Naive B cell (primary cell): ENCODE measurements around the gene PHACTR4. TPM values are rescaled to one million over a fixed set of nuclear protein-coding genes. Genes with fewer than 3 reads are reported as not detected.
A peak's percentile ranks its signal among the peaks of the same experiment; 100 is the strongest.
"Not testable (repeated sequence)": the region's sequence is repeated elsewhere in the genome, so short reads cannot be mapped to it uniquely, and the experiment has no call there.

Experiments
- ATAC-seq, 2 donors: fragments of 150-1000 bp; cut with Tn5 transposase; 2 replicates each; pipeline ENCODE4 v1.10.0; 2021; ENCODE audit warnings: low read depth in 2 of 2, mild to moderate bottlenecking in 2 of 2, moderate library complexity in 2 of 2
- DNase-seq: peaks from one replicate; pipeline ENCODE4 v3.0.0; 2022
- H3K27ac Mint-ChIP-seq, 6 donors: one replicate each; pipeline ENCODE4 v1.8.0; 2020 to 2022; ENCODE audit warnings: mild to moderate bottlenecking in 6 of 6, mixed read lengths in 6 of 6, moderate library complexity in 5 of 6, inconsistent platforms in 2 of 6
- H3K27me3 Mint-ChIP-seq, 3 donors: one replicate each; pipeline ENCODE4 v1.8.0; 2021 to 2022; ENCODE audit warnings: mixed read lengths in 3 of 3, mild to moderate bottlenecking in 1 of 3
- H3K36me3 Mint-ChIP-seq, 2 donors: one replicate each; pipeline ENCODE4 v1.8.0; 2020 to 2022; ENCODE audit warnings: mixed read lengths in 2 of 2, inconsistent platforms in 1 of 2, mild to moderate bottlenecking in 1 of 2
- H3K4me1 Mint-ChIP-seq, 3 donors: one replicate each; pipeline ENCODE4 v1.8.0; 2020 to 2022; ENCODE audit warnings: mixed read lengths in 3 of 3, inconsistent platforms in 1 of 3, mild to moderate bottlenecking in 1 of 3, moderate library complexity in 1 of 3
- H3K4me3 Mint-ChIP-seq, 8 donors: one replicate each; pipeline ENCODE4 v1.8.0; 2020 to 2022; ENCODE audit warnings: mild to moderate bottlenecking in 8 of 8, mixed read lengths in 8 of 8, moderate library complexity in 8 of 8, inconsistent platforms in 2 of 8
- H3K9me3 Mint-ChIP-seq, 7 donors: one replicate each; pipeline ENCODE4 v1.8.0; 2020 to 2022; ENCODE audit warnings: mixed read lengths in 7 of 7, mild to moderate bottlenecking in 5 of 7, inconsistent platforms in 2 of 7, moderate library complexity in 1 of 7
- polyA plus RNA-seq, 6 donors: library from polyadenylated mRNA; unstranded; fragments of 300-500 nt; fragmentation: Illumina TruSeq; gene quantifications; one replicate each; pipeline ENCODE4 v1.2.3, GENCODE V29; 2021; ENCODE audit warnings: low read depth in 6 of 6

The PHACTR4 gene
- polyA plus RNA-seq, 6 donors from 2014 or later, result 6.9 to 23.0 (median 9.5) TPM; not detected in 1

DNA sequence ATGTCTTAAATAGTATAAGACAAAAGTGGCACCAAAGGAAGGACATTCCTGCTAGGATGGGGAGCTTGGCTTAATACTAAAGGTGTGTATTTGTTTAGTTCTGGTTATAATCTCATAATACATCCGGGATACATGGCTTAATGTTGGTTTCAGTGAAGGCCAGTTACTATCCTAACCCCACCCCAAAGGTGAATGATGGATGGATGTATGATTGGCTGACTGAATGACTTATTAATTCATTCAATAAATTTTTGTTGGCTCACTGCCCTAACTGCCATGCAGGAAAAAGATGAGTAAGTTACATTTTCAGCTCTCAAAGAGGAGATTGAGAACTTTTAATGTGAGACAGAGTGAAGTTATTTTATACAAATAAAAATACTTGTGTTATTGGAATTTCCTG, 52.2 kb downstream of the PHACTR4 start:
- no peak for ATAC-seq
- H3K9me3 Mint-ChIP-seq, result no peaks in the 10 kb centered on the region

DNA sequence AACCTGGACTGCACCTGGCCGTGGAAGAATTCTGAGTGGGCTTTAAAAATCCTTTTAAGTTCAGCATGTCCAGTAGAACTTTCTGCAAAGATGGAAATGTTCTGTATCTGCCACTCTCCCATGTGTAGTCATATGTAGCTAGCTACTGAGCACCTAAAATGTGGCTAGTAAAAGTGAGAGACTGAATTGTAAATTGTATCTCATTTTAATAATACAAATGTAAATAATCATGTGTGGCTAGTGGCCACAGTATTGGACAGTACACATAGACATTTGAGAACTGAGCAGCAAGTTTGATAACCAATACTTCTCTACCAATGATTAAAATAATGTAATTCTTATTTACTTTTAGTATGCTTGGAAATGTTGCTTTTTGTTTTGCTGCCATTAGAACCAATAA, 57.3 kb downstream of the PHACTR4 start:
- Mint-ChIP-seq H3K27ac (peak overlapping the region in 1 of 6 donors; percentile 19), H3K9me3 (no peaks in the 10 kb centered on the region), H3K4me1 (peaks cover 11 to 19% (median 17%) of the 10 kb centered on the region in 3 donors), H3K27me3 (no peaks in the 10 kb centered on the region), H3K36me3 (no peaks in the 10 kb centered on the region), H3K4me3 (no peak overlapping the region)
- no peak for ATAC-seq
- DNase-seq, result no peak

More for the DNA sequence above, 52.2 kb downstream of the PHACTR4 start:
- no peak overlapping the region for H3K4me3 Mint-ChIP-seq
- no peak for DNase-seq
- H3K4me1 Mint-ChIP-seq, result peaks cover 11% of the 10 kb centered on the region in 3 donors
- H3K27ac Mint-ChIP-seq, result no peak overlapping the region
- no peaks in the 10 kb centered on the region for H3K27me3 Mint-ChIP-seq
- peaks cover 0 to 6% of the 10 kb centered on the region in 2 donors for H3K36me3 Mint-ChIP-seq

DNA sequence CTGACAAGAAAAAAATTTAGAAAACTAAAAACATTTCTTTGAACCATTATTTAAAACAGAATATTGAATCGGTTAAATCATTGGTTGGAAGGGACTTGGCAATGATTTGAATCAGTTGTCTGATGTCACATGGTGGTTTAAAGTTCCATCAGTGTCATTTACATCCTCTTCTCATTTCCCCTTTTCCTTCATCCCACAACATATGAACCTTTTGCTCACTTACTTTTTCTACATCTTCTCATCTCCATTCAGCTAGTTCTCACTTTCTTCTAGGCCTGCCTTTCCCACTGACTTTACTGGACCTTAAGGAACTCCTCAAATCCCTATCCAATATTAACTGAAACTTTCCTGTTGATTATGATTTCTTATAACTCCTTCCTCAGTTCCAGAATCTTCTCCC, 58.5 kb downstream of the PHACTR4 start:
- Mint-ChIP-seq H3K27ac (peak overlapping the region in 1 of 6 donors; percentile 81), H3K36me3 (no peaks in the 10 kb centered on the region), H3K4me3 (no peak overlapping the region), H3K4me1 (peaks cover 11 to 17% (median 13%) of the 10 kb centered on the region in 3 donors), H3K27me3 (no peaks in the 10 kb centered on the region), H3K9me3 (no peaks in the 10 kb centered on the region)
- DNase-seq, result no peak
- ATAC-seq, result peak in 1 of 2 donors; percentile 53

DNA sequence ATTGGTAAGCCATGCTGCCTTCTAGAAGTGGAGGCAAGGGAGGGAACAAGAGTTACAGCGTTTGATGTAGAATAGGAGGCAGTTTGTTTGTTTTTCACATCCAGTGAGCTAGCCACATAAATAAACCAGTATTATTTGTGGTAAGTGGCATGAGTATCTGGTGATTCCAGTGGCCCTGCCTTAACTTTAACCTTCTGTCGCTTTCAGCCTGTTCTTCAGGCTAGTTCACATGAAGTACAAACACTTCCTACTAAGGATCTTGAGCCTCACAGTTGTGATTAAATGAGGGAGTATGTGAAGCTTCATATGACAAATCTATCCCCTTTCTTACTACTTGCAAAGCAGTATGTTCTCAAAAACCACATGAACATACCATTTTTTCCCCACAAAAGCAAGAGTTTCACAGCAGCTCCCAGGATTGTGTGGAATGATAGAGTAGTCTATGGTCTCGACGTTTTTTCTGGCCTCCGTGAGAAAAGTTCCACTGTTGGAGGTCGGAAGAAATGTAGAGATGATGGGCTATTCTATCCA, 59.5 kb downstream of the PHACTR4 start:
- no peak overlapping the region for H3K4me3 Mint-ChIP-seq
- DNase-seq, result no peak
- H3K27ac Mint-ChIP-seq, result peak overlapping the region in 1 of 6 donors; percentile 47
- no peaks in the 10 kb centered on the region for H3K36me3 Mint-ChIP-seq
- H3K4me1 Mint-ChIP-seq, result peaks cover 11 to 17% (median 13%) of the 10 kb centered on the region in 3 donors
- H3K27me3 Mint-ChIP-seq, result no peaks in the 10 kb centered on the region
- ATAC-seq, result no peak
- H3K9me3 Mint-ChIP-seq, result no peaks in the 10 kb centered on the region

DNA sequence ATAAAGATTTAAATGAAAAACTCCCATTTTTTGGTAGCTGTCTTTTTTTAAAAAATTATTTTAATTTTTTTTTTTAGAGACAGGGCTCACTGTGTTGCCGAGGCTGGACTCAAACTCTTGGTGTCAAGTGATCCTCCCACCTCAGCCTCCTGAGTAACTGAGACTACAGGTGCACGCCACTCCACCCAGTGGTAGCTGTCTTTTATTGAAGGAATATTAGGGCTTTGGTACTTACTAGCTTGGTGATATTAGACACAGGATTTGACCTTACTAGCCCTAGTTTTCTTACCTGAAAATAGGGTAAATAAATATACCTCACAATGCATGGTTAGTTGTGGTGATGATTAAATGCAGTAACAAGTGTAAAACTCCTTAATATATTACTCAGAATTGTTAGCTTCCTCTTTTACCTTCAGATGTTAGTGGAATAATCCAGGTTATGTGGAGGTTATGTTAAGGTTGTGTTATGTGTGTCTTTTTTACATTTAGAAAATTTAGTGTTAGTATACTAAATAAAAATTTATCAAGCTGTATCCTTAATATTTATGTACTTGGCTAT, 66.8 kb downstream of the PHACTR4 start:
- peaks cover 4 to 16% (median 5%) of the 10 kb centered on the region in 3 donors for H3K4me1 Mint-ChIP-seq
- H3K4me3 Mint-ChIP-seq, result no peak overlapping the region
- H3K9me3 Mint-ChIP-seq, result no peaks in the 10 kb centered on the region
- peak overlapping the region in 1 of 6 donors; percentile 41 for H3K27ac Mint-ChIP-seq
- H3K27me3 Mint-ChIP-seq, result no peaks in the 10 kb centered on the region
- DNase-seq (no peak), ATAC-seq (no peak)
- H3K36me3 Mint-ChIP-seq, result no peaks in the 10 kb centered on the region

DNA sequence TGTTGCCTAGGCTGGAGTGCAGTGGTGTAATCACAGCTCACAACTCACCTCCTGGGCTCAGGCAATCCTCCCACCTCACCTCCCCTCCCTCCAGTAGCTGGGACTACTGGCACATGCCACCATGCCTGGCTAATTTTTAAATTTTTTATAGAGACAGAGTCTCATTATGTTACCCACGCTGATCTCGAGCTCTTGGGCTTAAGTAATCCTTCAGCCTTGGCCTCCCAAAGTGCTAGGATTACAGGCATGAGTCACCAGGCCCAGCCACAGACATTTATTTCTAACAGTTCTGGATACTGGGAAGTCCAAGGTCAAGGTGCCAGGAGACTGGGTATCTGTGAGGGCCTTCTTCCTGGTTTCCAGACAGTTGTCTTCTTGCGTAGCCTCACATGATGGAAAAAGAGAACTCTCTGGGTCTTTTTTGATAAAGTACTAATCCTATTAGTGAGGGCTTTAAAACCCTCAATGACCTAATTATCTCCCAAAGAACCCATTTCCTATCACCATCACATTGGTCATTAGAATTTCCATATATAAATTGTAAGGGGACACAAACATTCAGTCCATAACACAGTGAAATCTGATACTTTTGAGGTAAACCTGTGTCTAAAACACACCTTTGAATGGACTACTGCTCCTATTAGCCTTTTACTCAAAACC, 67.9 kb downstream of the PHACTR4 start:
- H3K4me3 Mint-ChIP-seq, result no peak overlapping the region
- peaks cover 4 to 16% (median 5%) of the 10 kb centered on the region in 3 donors for H3K4me1 Mint-ChIP-seq
- H3K27ac Mint-ChIP-seq, result peak overlapping the region in 2 of 6 donors; percentile 53 to 88
- DNase-seq (no peak), ATAC-seq (no peak)
- no peaks in the 10 kb centered on the region for H3K27me3 Mint-ChIP-seq
- no peaks in the 10 kb centered on the region for H3K9me3 Mint-ChIP-seq
- no peaks in the 10 kb centered on the region for H3K36me3 Mint-ChIP-seq

DNA sequence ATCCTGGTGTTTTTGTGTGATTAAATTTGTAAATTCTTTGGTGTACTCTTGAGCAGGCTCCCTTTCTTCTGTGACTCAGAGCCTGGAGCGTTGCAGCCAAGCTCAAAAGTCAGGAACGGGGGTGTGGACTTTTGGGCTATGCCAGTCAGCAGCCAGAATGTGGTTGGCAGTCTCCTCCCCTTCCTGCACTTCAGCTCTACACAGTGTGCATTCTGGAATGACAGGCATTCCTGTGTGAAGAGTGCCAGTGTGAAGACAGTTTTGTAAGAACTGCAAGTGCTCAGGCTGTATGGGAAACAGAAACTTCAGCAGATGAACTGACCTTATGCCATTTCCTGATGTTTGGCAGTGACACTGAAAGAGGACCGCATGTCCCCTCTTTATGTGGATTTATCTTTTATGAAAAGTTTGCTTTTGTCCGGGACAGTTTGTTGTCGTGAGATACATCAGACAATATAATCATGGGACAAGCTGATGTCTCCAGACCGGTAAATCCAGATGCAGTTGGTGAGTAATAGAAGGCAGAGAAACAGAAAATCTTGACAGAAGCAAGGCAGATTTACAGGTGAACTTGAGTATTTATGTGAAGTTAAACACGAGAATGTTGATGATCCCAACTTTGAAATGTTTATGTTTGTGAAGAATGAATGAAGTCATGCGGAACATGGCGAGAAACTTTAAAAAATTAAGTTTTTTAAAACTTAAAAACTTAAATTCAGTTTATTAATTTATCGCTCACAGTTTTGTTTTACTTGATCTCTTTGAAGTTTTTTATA, 68.6 kb downstream of the PHACTR4 start:
- Mint-ChIP-seq H3K4me3 (no peak overlapping the region), H3K27me3 (no peaks in the 10 kb centered on the region), H3K4me1 (peaks cover 4 to 16% (median 5%) of the 10 kb centered on the region in 3 donors), H3K36me3 (no peaks in the 10 kb centered on the region), H3K9me3 (no peaks in the 10 kb centered on the region), H3K27ac (peak overlapping the region in 2 of 6 donors; percentile 53 to 88)
- DNase-seq, result no peak
- no peak for ATAC-seq

DNA sequence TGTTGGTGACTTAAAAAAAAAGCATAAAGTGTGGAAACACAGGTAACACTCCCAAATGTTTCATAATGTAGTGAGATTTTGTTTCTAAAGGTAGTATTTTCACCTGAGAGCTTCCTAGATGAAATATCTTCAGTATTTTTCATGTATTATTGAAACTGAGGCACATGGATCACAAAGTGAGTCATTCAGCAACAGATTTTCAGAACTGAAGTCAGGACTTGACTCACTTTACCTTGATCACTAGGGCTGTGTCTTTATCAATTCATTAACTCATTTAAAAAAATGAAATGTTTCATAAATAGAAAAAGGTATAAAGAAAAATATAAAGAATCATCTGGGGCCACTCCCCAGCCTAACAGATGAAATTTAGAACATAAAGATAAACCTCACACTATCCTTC, 69.8 kb downstream of the PHACTR4 start:
- Mint-ChIP-seq H3K27me3 (no peaks in the 10 kb centered on the region), H3K36me3 (peaks cover 0 to 5% of the 10 kb centered on the region in 2 donors), H3K4me3 (no peak overlapping the region), H3K9me3 (no peaks in the 10 kb centered on the region), H3K4me1 (peaks cover 4 to 16% (median 5%) of the 10 kb centered on the region in 3 donors), H3K27ac (peak overlapping the region in 1 of 6 donors; percentile 84)
- DNase-seq (no peak), ATAC-seq (no peak)

DNA sequence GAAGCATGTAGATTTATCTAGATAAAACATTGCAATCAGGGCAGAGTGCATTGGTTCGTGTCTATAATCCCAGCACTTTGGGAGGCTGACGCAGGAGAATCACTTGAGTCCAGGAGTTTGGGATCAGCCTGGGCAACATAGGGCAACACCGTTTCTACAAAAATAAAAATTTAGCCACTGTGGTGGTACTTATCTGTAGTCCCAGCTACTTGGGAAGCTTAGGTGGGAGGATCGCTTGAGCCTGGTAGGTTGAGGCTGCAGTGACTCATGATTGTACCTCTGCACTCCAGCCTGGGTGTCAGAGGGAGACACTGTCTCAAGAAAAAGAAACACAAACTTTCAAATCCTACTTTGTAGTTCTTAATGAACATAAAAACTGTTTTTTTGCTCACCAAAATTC, 72.1 kb downstream of the PHACTR4 start:
- Mint-ChIP-seq H3K9me3 (no peaks in the 10 kb centered on the region), H3K27me3 (no peaks in the 10 kb centered on the region), H3K36me3 (peaks cover 0 to 5% of the 10 kb centered on the region in 2 donors), H3K4me1 (peaks cover 6 to 12% (median 10%) of the 10 kb centered on the region in 3 donors), H3K27ac (no peak overlapping the region), H3K4me3 (no peak overlapping the region)
- ATAC-seq (no peak), DNase-seq (no peak)

DNA sequence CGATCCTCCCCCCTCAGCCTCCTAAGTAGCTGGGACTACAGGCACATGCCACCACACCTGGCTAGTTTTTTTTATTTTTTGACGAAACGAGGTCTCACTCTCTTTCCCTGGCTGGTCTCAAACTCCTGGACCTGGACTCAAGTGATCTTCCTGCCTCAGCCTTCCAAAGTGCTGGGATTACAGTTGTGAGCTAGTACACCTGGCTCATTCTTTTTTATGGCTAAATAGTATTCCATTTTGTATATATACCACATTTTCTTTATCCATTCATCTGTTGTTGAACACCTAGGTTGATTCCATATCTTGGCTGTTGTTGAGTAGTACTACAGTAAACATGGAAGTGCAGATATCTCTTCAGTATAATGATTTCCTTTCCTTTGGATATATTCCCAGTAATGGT, 74.0 kb downstream of the PHACTR4 start:
- Mint-ChIP-seq H3K9me3 (no peaks in the 10 kb centered on the region), H3K4me3 (no peak overlapping the region), H3K4me1 (peaks cover 14 to 19% (median 19%) of the 10 kb centered on the region in 3 donors), H3K36me3 (peaks cover 0 to 5% of the 10 kb centered on the region in 2 donors), H3K27me3 (no peaks in the 10 kb centered on the region), H3K27ac (peak overlapping the region in 1 of 6 donors; percentile 46)
- DNase-seq (no peak), ATAC-seq (no peak)

DNA sequence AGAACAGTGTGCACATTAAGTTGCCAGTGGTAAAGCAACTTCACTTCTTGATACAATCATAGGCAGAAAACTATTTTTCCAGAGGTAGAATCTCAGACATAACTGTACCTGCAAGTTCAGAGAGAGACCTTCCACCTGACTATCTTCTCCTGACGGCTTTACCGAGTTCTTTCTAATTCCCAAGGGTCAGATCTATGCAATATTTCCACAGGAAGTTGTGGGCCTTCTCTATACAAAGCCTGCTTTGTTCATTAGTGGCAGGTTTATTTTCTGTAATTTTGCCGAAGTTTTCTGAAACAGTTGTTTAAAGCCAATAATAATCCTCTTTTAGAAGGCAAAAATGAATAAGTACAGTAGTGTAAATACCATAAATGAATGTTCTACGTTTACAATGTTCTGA, 78.1 kb downstream of the PHACTR4 start:
- Mint-ChIP-seq H3K27ac (peak overlapping the region in 2 of 6 donors; percentile 15 to 42), H3K9me3 (no peaks in the 10 kb centered on the region), H3K4me1 (peaks cover 14 to 19% (median 19%) of the 10 kb centered on the region in 3 donors), H3K36me3 (peaks cover 0 to 5% of the 10 kb centered on the region in 2 donors), H3K27me3 (no peaks in the 10 kb centered on the region), H3K4me3 (no peak overlapping the region)
- ATAC-seq (no peak), DNase-seq (no peak)

DNA sequence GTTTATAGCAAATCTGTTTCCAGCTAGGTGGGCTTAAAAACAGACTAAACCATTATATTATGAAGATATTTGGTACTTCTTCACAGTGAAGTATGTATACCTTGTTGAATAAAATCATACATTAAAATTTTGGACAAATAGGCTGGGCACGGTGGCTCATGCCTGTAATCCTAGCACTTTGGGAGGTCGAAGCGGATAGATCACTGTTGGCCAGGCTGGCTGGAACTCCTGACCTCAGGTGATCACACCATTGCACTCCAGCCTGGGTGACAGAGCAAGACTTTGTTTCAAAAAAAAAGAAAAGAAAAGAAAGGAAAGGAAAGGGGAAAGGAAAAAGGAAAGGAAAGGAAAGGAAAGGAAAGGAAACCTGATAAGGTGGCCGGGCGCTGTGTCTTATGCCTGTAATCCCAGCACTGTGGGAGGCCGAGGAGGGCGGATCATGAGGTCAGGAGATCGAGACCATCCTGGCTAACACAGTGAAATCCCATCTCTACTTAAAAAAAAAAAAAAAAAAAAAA, 78.6 kb downstream of the PHACTR4 start:
- not testable (repeated sequence) for ATAC-seq

DNA sequence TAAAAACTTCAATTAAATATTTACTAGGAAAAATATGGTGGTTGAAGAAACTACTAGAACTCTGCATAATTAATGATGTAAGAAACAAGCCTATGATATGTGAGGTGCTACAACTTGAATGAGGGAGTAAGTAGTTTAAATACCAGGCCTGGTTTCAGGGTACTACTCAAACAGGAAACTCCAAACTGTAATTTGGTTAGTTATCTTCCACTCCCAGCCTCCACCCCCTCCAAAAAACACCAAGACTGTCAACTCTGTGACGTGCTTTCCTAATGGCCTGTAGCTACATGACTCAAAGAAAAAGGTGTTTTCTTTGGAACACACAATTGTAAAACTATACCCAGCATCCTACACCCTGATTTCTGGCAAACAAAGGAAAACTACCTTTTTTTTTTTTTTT, 80.4 kb downstream of the PHACTR4 start:
- ATAC-seq (no peak), DNase-seq (no peak)

More for the DNA sequence above, 78.6 kb downstream of the PHACTR4 start:
- Mint-ChIP-seq H3K27ac (peak overlapping the region in 2 of 6 donors; percentile 12 to 42), H3K4me1 (peaks cover 16 to 20% (median 19%) of the 10 kb centered on the region in 3 donors)
- not testable (repeated sequence) for DNase-seq, H3K27me3 Mint-ChIP-seq, H3K4me3 Mint-ChIP-seq, H3K36me3 Mint-ChIP-seq, H3K9me3 Mint-ChIP-seq

More for the DNA sequence above, 80.4 kb downstream of the PHACTR4 start:
- Mint-ChIP-seq H3K27ac (peak overlapping the region in 1 of 6 donors; percentile 61), H3K4me3 (no peak overlapping the region), H3K36me3 (peaks cover 0 to 8% of the 10 kb centered on the region in 2 donors), H3K27me3 (no peaks in the 10 kb centered on the region), H3K9me3 (no peaks in the 10 kb centered on the region), H3K4me1 (peaks cover 18 to 25% (median 19%) of the 10 kb centered on the region in 3 donors)
